GM12875 (cell line): Measurements from ENCODE around the gene AGAP1.

Experiments
- H3K4me3 ChIP-seq: one replicate; pipeline ENCODE4 v1.5.1; 2011; ENCODE audit warnings: low read depth, low read length, control low read depth
- TF ChIP-seq, protein P1 (sequence below): IDR thresholded peaks from 2 replicates; pipeline ENCODE4 v1.5.1; 2011; ENCODE audit warnings: low read depth, mild to moderate bottlenecking, control low read depth, inconsistent platforms, low read length, moderate library complexity, borderline replicate concordance; ENCODE audit not compliant: insufficient read depth

Gene AGAP1

GRCh38 chr2:235950473-235950809, 456.6 kb downstream of the AGAP1 start:
- TF ChIP-seq, protein P1, sequence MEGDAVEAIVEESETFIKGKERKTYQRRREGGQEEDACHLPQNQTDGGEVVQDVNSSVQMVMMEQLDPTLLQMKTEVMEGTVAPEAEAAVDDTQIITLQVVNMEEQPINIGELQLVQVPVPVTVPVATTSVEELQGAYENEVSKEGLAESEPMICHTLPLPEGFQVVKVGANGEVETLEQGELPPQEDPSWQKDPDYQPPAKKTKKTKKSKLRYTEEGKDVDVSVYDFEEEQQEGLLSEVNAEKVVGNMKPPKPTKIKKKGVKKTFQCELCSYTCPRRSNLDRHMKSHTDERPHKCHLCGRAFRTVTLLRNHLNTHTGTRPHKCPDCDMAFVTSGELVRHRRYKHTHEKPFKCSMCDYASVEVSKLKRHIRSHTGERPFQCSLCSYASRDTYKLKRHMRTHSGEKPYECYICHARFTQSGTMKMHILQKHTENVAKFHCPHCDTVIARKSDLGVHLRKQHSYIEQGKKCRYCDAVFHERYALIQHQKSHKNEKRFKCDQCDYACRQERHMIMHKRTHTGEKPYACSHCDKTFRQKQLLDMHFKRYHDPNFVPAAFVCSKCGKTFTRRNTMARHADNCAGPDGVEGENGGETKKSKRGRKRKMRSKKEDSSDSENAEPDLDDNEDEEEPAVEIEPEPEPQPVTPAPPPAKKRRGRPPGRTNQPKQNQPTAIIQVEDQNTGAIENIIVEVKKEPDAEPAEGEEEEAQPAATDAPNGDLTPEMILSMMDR = no peak
- no peak overlapping the region for H3K4me3 ChIP-seq

DNA sequence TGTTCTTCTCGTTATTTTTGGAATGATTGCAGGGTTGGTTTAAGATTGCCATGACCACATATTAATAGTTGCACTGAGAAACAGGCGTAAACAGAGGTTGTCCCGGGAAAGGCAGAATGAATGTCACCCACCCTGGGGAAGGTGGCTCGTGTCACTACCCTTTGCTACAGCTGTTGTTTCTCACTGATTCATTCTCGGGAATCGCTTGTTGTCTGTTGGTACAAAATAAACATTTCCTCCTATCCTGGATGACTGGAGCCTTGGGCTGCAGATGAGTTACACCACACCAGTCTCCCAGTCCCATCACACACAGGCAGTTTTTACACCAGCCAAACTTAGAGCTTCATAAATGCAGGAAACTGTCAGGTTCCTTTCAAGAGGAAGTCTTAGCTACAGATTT, 457.6 kb downstream of the AGAP1 start:
- TF ChIP-seq, protein P1 = no peak
- no peak overlapping the region for H3K4me3 ChIP-seq

DNA sequence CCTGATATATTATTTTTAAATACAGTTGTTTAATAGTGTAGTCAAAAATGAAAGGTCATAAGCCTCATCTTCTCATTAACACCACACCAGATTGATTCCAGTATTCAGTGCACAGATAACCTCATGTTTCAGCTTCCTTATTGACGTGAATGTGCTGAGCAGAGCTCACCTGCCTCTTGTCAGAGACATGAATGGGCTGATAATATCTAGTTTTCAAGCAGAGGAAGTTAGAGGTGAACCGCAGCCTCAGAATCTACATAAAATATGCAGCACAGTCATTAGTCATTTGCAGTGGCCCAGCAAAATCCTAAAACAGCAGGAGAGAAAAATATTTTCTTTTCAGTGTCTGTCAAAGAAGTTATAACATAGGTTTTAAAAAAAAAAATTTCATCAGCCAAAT, 458.1 kb downstream of the AGAP1 start:
- H3K4me3 ChIP-seq = no peak overlapping the region
- TF ChIP-seq, protein P1 = no peak

GRCh38 chr2:235952714-235953113, 458.9 kb downstream of the AGAP1 start:
- TF ChIP-seq, protein P1 = no peak
- H3K4me3 ChIP-seq = no peak overlapping the region

DNA sequence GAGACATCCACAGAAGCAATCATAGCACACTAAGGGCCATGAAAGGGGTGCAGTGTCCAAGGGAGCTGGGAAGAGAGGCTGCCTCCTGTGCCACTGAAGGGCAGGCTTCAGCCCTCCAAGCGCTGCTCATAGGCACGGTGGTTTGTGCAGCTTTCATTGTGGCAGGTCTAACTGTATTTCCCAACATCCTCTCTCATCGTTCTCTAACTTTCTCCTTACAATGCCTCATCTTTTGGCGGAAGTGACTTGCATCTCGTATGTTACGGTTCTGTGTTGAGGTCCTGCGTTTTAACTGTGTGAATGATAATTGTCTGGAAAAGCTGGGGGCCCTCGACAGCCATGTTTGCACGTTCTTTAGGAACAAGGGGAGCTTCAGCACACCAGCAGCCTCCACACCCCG, 460.4 kb downstream of the AGAP1 start:
- no peak overlapping the region for H3K4me3 ChIP-seq
- TF ChIP-seq, protein P1 = no peak

- TF ChIP-seq, protein P1 = no peak
These were observed 461.1 kb downstream of the AGAP1 start for GRCh38 chr2:235954888-235955480.

GRCh38 chr2:235955664-235956063, 461.8 kb downstream of the AGAP1 start:
- TF ChIP-seq, protein P1 = no peak
- no peak overlapping the region for H3K4me3 ChIP-seq

More at GRCh38 chr2:235954888-235955480, 461.1 kb downstream of the AGAP1 start:
- no peak overlapping the region for H3K4me3 ChIP-seq
